NCI-H1417 (cell line): ENCODE results near the gene TSPAN5.

Experiments used
- DNase-seq, 3 experiments: peaks; one replicate each; lab custom pipeline; 2025; lab: John Stamatoyannopoulos, UW

Gene TSPAN5

DNA sequence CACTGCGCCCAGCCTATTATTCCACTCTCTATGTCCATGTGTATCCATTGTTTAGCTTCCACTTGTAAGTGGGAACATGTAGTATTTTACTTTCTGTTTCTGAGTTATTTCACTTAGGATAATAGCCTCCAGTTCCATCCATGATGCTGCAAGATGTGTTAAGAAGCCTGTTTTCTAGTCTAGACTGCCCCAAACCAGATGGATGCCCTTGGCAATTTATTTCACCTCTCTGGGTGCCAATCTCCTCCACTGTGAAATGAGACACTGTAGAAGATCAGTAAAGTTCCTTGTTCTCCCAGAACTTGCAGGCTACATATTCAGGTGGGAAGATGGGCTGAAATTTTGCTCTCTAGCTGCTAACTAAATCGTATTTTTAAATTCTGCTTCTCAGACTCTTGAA lies 72.8 kb downstream of the TSPAN5 start:
- no peak for DNase-seq

GRCh38 chr4:98584265-98584664 lies 74.1 kb downstream of the TSPAN5 start:
- no peak for DNase-seq

DNA sequence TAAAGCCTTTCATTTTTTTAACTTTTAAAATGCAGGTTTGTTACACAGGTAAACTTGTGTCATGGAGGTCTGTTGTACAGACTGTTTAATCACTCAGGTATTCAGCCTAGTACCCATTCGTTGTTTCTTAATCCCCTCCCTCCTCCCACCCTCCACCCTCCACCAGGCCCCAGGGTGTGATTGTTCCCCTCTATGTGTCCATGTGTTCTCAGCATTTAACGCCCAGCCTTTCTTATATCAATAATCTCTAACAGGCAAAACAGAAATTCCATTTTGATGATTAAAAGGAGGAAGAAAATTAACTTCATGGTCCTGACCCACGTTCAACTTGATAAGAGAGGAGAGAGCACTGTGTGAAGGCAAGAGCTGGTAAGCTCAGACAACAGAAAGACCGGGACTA lies 75.1 kb downstream of the TSPAN5 start:
- no peak for DNase-seq

- peak in 1 of 3 experiments; percentile 21 for DNase-seq
These were observed 77.3 kb downstream of the TSPAN5 start for GRCh38 chr4:98581126-98581525.

- DNase-seq, result no peak
These were observed 80.5 kb downstream of the TSPAN5 start for GRCh38 chr4:98577956-98578355.

DNA sequence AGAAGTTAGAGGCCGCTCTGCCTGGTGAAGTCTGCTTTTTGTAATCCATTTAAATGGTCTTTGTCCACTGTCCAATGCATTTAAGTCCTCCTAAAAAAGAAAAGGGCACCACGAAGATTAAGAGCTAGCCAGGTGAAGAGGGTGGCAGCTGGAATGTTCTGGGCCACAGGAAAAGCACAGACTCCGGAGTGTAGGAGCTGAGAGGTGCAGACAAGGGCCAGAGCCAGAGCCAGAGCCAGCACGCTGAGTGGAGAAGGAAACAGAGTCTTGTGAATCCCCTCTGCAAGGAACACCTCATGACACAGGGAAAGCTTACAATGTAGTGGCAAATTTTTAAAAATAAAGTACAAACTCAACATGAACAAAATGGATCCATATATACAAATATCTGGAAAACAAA lies 83.6 kb downstream of the TSPAN5 start:
- no peak for DNase-seq

DNA sequence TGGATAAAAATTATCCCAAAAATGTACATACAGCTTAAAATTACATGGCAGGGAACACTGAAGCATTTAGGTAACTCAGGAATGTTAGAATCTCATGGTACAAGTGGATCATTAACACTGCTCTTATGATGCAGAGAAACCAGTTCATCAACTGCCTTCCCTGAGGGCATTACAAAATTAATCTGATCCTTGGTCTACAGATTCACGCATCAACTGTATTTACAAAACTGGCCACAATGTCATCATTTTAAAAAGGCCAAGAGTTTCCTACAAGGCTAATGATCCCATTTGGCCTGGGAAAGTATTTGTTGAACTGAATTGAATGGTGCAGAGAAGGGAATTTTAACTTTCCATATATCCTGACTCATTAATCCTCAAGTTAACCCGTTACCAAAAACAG lies 84.6 kb downstream of the TSPAN5 start:
- peak in 2 of 3 experiments; percentile 42 to 82 for DNase-seq

DNA sequence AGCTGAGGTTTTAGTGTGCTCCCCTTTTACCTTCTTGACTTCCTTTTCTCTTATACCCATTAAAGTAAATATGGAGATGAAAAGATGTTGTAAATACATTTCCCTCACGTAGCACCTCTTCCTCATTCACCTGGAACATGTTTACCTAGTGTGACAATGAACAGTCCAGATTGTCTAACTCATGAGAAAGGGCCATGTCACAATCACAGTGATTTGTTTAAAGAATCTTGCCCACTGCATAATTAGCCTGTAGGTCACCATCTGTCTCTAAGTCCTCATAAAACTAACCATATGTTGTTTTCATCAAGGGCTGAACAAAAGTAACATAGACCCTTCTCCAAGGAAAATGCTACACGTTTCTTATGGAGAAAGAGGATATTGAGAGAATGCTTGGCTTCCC lies 85.7 kb downstream of the TSPAN5 start:
- DNase-seq, result peak in 2 of 3 experiments; percentile 38 to 79

GRCh38 chr4:98571161-98571786 lies 87.1 kb downstream of the TSPAN5 start:
- no peak for DNase-seq

DNA sequence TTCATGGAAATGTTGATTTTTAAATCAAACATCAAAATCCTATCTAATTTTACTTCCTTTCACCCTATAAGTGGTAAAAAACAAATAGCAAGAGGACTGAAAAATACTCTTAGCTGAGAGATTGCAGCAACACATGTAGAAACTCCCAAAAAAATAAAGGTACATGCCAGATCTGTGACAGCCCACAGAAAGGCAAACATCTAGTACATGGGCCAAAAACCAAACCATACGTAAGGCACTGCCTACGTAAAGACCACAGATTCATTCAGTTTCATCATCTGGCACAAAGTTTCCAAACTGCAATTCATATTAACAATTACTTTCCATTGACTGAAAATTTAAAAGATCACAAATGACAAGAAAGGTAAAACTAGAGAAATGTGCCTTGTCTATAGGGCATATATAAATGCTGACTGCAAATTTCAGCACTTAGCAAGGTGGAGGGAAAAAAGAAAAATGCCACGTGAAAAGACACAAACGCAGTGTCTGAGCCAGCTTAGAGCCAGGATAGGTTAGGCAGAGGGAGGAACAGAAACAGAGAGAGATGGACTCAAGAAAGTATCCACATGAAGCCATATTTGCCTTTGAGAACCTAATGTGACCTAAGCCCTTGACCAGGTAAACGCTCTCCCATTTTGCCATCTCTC lies 88.1 kb downstream of the TSPAN5 start:
- no peak for DNase-seq

DNA sequence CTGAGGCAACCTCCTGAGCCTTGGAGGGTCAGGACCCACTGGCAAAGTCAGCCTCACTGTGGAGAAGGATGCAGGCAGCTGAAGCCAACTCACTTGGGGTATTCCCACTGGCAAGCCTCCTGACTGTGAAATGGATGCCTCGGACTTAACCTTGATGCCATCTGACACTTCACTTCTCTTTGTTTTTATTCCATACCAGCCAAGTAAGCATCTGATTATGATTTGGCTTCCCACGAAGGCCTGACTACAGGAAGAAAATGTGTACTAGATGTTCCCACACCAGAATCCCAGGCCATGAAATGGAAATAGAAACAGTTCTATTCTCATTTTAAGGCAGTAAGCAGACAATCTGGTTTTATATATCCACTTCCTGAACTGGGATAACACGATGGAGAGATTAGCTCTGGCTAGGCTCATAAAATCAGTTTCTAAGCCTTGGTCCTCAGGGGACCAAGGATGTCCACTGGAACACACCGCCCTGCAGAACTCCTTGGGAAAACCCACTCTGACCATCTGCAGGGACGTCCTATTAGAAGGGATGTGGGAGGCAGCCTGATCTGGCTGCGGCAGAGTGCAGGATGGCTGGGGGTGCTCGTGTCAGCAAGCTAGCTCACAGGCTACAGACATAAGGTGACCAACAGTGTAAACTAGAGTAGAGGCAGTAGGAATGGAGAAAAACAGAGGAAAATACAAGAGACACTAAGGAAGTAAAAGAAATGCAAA lies 89.3 kb downstream of the TSPAN5 start:
- DNase-seq, result no peak

GRCh38 chr4:98567611-98568010 lies 90.8 kb downstream of the TSPAN5 start:
- DNase-seq, result no peak

DNA sequence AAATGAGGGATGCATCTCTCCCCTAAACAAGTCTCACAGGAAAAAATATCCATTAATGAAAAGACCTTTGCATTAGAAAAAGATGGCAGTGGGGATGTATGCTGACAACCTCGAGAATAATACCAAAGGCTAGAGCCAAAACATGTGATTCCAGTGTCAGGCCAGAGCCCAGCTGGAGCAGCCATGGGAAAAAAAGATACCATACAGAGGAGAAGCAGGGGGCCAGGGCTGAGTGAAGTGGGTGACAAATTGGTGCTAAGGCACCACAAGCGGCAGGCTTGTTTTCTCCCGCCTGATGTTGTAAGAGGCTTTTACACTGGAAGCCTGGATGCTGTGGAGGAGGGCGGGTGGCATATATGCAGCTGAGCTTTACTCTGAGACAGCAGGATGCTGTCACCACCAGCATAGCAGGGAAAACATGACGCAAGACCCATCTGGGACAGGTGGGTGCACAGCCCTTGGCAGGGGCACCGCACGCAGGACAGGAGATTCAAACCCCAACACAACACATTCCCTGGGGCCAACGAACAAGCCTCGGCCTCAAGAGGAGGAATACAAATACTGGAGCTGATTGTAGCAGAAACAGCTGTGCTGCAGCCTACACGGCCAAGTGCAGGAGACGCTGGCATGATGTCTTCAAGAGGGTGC lies 91.9 kb downstream of the TSPAN5 start:
- DNase-seq, result peak in 2 of 3 experiments; percentile 47 to 81

DNA sequence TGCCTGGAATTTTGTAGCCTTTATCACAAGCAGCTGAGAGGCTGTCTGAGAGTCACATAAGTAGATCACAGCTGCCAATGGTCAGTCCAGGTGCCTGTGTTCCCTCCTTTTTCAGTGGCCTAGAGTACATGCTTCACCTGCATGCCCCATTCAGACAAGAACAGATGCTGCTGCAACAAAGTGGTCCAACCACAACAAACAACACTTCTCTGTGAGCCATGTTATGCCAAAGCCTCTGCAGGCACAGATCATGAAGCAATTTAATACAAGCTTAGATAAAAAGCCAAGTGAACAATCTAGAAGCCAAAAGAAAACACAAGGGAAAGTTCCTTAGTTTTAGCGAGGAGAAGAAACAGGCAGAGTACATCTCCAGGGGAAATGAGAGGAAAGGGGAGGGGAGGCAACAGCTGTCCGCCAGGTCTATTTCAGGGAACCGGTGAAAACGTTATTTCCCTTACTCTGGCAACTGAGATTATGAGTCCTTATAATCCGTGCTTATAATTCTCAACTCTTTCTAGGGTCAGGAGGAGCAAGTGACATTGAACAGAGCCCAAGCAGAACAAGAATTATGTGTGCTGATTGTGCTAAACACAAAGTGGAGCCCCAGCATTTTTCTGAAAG lies 92.6 kb downstream of the TSPAN5 start:
- DNase-seq, result peak in 2 of 3 experiments; percentile 23 to 79

DNA sequence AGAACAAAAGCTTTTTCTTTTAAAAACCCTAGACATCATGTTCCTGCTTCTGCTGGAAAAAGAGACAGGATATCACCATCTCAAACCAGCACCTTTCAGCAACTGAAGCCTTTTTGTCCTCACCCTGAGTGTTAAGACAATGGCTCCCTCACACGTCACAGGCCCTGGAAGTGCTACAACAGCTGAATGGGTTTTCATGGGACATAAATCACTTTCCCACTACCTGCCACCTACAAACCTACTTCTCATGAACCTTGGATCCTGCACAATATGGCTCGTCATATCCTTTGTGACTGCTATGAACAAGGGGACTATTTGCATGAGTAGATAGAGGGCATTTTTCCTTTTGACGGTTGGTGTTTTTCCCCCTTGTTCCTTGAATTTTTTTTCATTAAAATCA lies 93.6 kb downstream of the TSPAN5 start:
- peak in 2 of 3 experiments; percentile 42 to 83 for DNase-seq

DNA sequence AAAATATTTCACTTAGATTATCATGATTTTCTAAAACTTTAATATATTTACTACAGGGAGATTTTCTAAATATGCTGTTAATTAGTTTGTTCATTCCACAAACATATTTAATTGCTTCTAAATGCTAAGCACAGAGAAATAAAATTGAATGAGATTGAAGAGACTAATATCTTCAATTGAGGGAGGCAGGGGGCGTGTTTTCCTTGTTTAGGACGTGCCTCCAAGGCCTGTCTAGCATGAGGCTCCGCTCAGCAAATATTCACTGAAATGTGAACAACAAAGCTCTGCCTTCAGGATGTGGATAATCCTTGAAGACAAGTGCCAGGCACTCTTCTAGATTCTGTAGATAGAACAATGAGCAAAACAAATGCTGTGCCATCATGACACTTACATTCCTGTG lies 98.1 kb downstream of the TSPAN5 start:
- DNase-seq, result no peak

DNA sequence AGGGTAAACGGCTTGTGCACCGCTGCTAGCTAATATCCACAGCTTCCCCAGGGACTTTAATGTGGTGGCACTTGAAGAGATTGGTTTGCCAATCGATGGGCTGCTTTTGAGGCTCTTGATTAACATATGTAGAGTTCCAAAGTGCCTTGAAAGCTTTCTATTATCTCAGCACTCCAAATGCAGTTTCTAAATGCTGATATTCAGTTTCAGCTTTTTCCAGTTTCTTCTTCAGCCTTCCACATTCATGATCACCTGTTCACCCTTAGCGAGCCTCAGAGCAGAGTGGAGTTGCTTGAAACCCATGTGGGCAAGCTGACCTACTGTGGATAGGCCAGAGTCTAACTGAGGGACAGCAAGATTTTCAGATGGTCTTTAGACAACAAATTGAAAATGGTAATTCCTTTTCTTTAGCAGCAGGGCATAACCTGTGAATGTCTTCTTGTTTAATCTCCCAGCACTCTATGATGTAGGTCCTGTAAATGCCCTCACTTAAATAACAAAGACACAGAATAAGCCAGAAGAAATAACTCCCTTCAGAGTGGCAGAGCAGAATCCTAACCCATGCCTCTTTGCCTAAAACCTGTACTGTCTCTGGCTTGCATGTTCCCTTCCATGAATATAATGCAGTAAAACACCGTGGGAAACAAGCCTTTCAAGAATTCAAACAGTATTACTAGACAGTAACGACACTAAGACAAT lies 99.8 kb downstream of the TSPAN5 start:
- DNase-seq, result no peak

- no peak for DNase-seq
These were observed 101.1 kb downstream of the TSPAN5 start for GRCh38 chr4:98557194-98557892.

GRCh38 chr4:98556451-98556850 lies 102.0 kb downstream of the TSPAN5 start:
- no peak for DNase-seq

- DNase-seq, result no peak
These were observed 102.5 kb downstream of the TSPAN5 start for GRCh38 chr4:98555798-98556445.
